ENCODE data around the gene C4orf54.

The C4orf54 gene

DNA sequence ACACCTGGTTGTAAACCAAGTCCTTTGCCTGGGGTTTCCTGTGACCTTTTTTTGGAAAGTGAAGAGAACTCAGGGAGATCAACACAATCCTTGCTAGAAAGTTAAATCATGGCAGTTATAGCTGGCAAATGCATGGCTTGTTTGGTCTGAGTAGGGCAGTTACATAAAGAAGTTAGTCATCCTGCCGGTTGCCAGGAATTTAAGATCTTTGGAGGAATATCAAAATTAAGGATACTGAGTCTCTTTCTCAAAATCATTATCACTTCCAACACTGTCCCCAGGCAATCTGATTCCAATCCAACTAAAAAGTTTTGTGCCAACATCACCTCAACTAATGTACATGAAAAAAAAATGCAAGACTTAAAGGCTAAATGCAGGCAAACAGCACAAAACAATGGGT is 40.3 kb downstream of the C4orf54 start:
- DNase-seq (ENCODE audit: low read depth in 2 of 2) = no peak

DNA sequence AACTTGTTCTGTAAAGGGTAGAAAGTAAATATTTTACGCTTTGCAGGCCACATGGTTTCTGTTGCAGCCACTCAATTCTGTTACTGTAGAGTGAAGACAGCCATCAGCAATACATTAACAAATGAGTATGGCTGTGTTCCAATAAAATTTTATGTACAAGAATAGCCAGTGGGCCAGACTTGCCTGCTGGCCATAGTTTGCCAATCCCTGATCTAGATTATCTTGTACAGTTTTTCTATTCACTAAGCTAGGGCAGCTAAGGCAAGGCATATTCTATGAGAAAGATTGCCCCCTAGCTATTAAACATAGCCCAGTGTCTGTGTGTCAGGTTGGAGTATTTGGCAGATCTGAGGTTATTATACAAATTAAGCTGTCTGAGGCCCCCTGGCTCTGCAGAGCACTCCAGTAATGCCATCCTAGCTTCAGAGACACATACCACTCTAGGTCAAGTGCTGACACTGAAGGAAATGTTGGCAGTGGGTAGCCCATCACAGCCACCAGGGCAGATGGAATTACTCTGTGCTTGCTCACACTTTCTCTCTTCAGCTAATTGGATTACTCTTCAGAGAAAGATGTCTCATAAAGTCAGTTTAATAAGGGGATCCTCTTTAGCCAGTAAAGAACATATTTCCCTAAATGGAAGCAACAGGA is 42.3 kb downstream of the C4orf54 start:
- no peak for DNase-seq (ENCODE audit: low read depth in 2 of 2)

DNA sequence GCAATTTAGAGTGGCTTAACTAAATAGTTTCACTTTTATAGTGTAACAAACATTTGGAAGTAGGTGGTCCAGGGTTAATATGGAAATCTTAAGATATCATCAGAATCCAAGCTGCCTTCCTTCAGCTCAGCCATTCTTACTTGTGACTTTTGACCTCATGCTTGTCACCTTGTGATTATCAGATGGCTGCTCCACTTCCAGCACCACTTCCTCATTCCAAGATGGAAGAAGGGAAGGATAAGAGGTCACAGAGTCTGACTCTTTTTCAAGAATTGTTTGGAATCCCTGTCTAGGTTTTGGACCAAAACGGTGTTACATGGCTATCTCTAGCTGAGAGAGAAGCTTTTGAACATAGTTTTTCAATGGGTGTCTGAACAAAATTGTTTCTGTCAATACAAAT is 43.1 kb downstream of the C4orf54 start:
- no peak for DNase-seq (ENCODE audit: low read depth in 2 of 2)

DNA sequence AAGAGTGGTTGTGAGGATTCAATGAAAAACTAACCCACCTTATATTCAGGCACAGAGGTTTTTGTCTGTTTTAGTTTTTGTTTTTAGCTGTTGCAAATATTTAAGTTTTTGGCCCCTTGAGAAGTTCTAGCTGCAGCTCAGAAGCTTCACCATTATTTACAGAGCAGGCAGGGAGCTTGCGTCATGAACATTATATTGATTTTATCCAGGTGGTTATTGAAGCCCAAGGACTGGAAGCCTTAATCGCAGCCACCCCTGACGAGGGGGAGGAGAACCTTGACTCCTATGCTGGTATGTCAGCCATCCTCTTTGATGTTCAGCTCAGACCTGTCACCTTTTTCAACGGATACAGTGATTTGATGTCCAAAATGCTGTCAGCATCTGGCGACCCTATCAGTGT is 44.9 kb downstream of the C4orf54 start:
- DNase-seq (ENCODE audit: low read depth in 2 of 2) = no peak

DNA sequence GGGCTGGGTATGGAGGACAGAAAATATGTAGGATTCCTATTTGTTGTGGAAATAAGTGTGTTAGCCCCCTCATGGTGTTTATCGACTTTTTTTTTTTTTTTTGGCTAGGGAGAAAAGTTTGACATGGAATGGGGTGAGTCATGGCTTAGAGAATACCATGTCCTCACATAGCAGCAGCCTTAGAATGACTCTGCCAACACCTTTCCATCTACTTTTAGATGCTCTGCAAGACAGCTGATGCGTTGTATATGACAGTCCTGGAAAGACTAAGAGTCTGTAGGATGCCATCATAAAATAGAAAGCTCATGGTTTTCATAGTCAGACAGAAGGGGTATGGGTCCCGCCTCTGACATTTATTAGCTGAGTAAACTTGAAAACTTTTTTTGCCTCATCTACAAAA is 45.3 kb downstream of the C4orf54 start:
- no peak for DNase-seq (ENCODE audit: low read depth in 2 of 2)

DNA sequence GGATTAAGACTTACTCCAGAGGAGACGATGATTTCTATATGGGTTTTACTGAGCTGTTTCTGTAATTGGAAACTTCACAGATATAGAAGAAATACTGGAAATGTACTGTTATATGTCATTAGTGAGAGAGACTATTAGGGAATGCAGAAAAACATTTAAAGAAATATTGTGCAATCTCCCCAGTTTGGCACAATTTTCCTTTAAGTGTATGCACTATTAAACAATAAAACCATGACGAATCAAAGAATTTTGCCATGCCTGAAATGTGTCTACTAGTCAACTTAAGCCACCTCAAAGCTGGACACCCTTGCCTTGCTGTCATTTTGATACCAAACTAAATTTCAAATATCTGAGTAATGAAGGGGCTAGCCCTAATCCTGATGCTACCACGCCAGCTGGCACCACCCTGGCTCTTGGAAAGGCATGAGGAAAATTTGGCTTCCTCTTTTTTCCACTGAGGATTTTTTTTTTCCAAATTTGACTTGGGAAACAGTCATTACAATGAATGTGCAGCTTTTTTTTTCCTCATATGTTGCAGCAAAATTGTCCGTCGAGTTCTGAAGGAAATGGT is 46.9 kb downstream of the C4orf54 start:
- DNase-seq (ENCODE audit: low read depth in 2 of 2) = no peak

DNA sequence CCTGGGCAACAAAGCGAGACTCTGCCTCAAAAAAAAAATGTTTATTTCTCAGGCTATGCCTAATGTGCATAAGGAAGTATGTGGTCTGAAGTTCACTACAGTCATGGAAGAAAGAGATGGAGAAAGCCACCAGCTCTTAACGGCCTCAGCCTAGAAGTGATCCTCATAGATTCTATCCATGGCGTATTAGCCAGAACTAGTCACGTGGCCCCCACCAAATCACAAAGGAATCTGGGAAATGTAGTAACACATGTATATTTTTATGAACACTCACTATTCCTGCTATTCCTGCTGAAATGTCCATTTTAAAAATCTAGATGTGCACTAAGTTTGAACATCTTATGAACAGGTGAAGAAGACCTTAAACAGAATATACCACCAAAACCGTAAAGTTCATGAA is 49.2 kb downstream of the C4orf54 start:
- no peak for DNase-seq (ENCODE audit: low read depth in 2 of 2)

All from fibroblast of skin of left quadriceps (primary cell).